HEK293 (cell line): ENCODE measurements around the gene IRAK3.
A peak's percentile ranks its signal among the peaks of the same experiment; 100 is the strongest.

Experiments
- ATF2 ChIP-seq: fragments of 450-650 bp; formaldehyde crosslinking; IDR thresholded peaks from 2 replicates; pipeline ENCODE4 v1.5.1; 2016; ENCODE audit warnings: missing biosample characterization, missing genetic modification characterization, low read depth
- CTCF ChIP-seq: fragments of 450-650 bp; formaldehyde crosslinking; IDR thresholded peaks from 2 replicates; pipeline ENCODE4 v1.5.1; 2016; ENCODE audit warnings: missing biosample characterization, missing genetic modification characterization
- GLIS1 ChIP-seq: fragments of 450-650 bp; formaldehyde crosslinking; IDR thresholded peaks from 2 replicates; pipeline ENCODE4 v1.5.1; 2016; ENCODE audit warnings: missing biosample characterization, missing genetic modification characterization
- KLF16 ChIP-seq: fragments of 450-650 bp; formaldehyde crosslinking; IDR thresholded peaks from 2 replicates; pipeline ENCODE4 v1.5.1; 2017; ENCODE audit warnings: missing biosample characterization, missing genetic modification characterization
- KLF7 ChIP-seq: fragments of 450-650 bp; formaldehyde crosslinking; IDR thresholded peaks from 2 replicates; pipeline ENCODE4 v1.5.1; 2016; ENCODE audit warnings: missing biosample characterization, missing genetic modification characterization, borderline replicate concordance
- OSR2 ChIP-seq: fragments of 450-650 bp; formaldehyde crosslinking; IDR thresholded peaks from 2 replicates; pipeline ENCODE4 v1.5.1; 2016; ENCODE audit warnings: missing biosample characterization, missing genetic modification characterization
- PRDM2 ChIP-seq: fragments of 450-650 bp; formaldehyde crosslinking; IDR thresholded peaks from 2 replicates; pipeline ENCODE4 v1.5.1; 2016; ENCODE audit warnings: missing biosample characterization, missing genetic modification characterization, borderline replicate concordance
- SETDB1 ChIP-seq: IDR thresholded peaks from one replicate; pipeline ENCODE4 v1.6.1; 2017; ENCODE audit warnings: mild to moderate bottlenecking, low read length, moderate library complexity, mixed read lengths; ENCODE audit not compliant: insufficient read length
- ZBTB11 ChIP-seq: fragments of 450-650 bp; formaldehyde crosslinking; conservative IDR thresholded peaks from 2 replicates; pipeline ENCODE4 v1.5.1; 2016; ENCODE audit warnings: low read depth, missing biosample characterization, missing genetic modification characterization
- ZFP3 ChIP-seq: fragments of 450-650 bp; formaldehyde crosslinking; IDR thresholded peaks from 2 replicates; pipeline ENCODE4 v1.5.1; 2016; ENCODE audit warnings: low read depth, missing biosample characterization, missing genetic modification characterization
- ZFP41 ChIP-seq: fragments of 450-650 bp; formaldehyde crosslinking; IDR thresholded peaks from 2 replicates; pipeline ENCODE4 v1.5.1; 2016; ENCODE audit warnings: missing biosample characterization, missing genetic modification characterization, borderline replicate concordance
- ZNF280C ChIP-seq: fragments of 450-650 bp; formaldehyde crosslinking; IDR thresholded peaks from 2 replicates; pipeline ENCODE4 v1.5.1; 2016; ENCODE audit warnings: missing biosample characterization, missing genetic modification characterization
- ZNF335 ChIP-seq: fragments of 450-650 bp; formaldehyde crosslinking; conservative IDR thresholded peaks from 2 replicates; pipeline ENCODE4 v1.5.1; 2016; ENCODE audit warnings: missing biosample characterization, missing genetic modification characterization
- ZNF341 ChIP-seq: fragments of 450-650 bp; formaldehyde crosslinking; IDR thresholded peaks from 2 replicates; pipeline ENCODE4; 2016; ENCODE audit warnings: low read depth, missing biosample characterization, missing genetic modification characterization
- ZNF510 ChIP-seq: fragments of 450-650 bp; formaldehyde crosslinking; IDR thresholded peaks from 2 replicates; pipeline ENCODE4 v1.5.1; 2018; ENCODE audit warnings: mild to moderate bottlenecking, missing genetic modification characterization, missing biosample characterization; ENCODE audit not compliant: insufficient replicate concordance
- ZNF629 ChIP-seq: fragments of 450-650 bp; formaldehyde crosslinking; IDR thresholded peaks from 2 replicates; pipeline ENCODE4 v1.5.1; 2017; ENCODE audit warnings: missing biosample characterization, missing genetic modification characterization
- ZNF639 ChIP-seq: fragments of 450-650 bp; formaldehyde crosslinking; IDR thresholded peaks from 2 replicates; pipeline ENCODE4 v1.5.1; 2016; ENCODE audit warnings: missing biosample characterization, missing genetic modification characterization
- ZSCAN18 ChIP-seq: fragments of 450-650 bp; formaldehyde crosslinking; IDR thresholded peaks from 2 replicates; pipeline ENCODE4 v1.5.1; 2016; ENCODE audit warnings: missing biosample characterization, missing genetic modification characterization
- ZSCAN30 ChIP-seq: fragments of 450-650 bp; IDR thresholded peaks from 2 replicates; pipeline ENCODE4 v1.5.1; 2018; ENCODE audit warnings: missing biosample characterization, mild to moderate bottlenecking, missing genetic modification characterization, moderate library complexity

The IRAK3 gene

GRCh38 chr12:66169221-66170170, 19.5 kb upstream of the IRAK3 start, which contains the start of gene TMBIM4 (continued):
- peak; percentile 95 for TF ChIP-seq ZBTB11 (tag by site-specific recombination)
- peak; percentile 83 for TF ChIP-seq ZNF629
- TF ChIP-seq ZNF639 (tag by site-specific recombination) = peak; percentile 85
- peak; percentile 99 for TF ChIP-seq ZNF335 (tag by site-specific recombination)
- peak; percentile 99 for TF ChIP-seq CTCF (tag by site-specific recombination)
- no peak for TF ChIP-seq ZFP41 (tag by site-specific recombination)
- peak; percentile 83 for TF ChIP-seq GLIS1
- TF ChIP-seq KLF7 = peak; percentile 26; the same call in 1 of the 2 replicates
- peak; percentile 92 for TF ChIP-seq OSR2 (tag by site-specific recombination)
- peak; percentile 94 for TF ChIP-seq ZSCAN30
- peak; percentile 46 for TF ChIP-seq SETDB1
- TF ChIP-seq ZNF341 (tag by site-specific recombination) = peak; percentile 98
- TF ChIP-seq ZFP3 (tag by site-specific recombination) = peak; percentile 30; the same call in 1 of the 2 replicates
- TF ChIP-seq KLF16 = peak; percentile 95
- TF ChIP-seq ZSCAN18 = no peak
- TF ChIP-seq PRDM2 (tag by site-specific recombination) = no peak
- no peak for TF ChIP-seq ZNF510 (tag by site-specific recombination)
- TF ChIP-seq ATF2 (tag by site-specific recombination) = 0 out of 2 replicates have a peak, but pooled peaks have one; percentile 21
- TF ChIP-seq ZNF280C (tag by site-specific recombination) = no peak
